Activated T-helper 1 cell treated with anti-CD3 and anti-CD28 coated beads, Interleukin-12 subunit alpha, Interleukin-12 subunit beta, Interleukin-2, Interleukin-4 antibody, amounts not matched to agents 30 ng/mL and 10 ng/mL and 1 ng/mL, durations not matched to agents 14 hours and 24 hours and 36 hours (primary cell): Measurements from ENCODE around the gene CT45A7. TPM values are rescaled to one million over a fixed set of nuclear protein-coding genes. Genes with fewer than 3 reads are reported as not detected.
"Not testable (repeated sequence)": the region's sequence is repeated elsewhere in the genome, so short reads cannot be mapped to it uniquely, and the experiment has no call there.

Source experiments
- DNase-seq: peaks from one replicate; pipeline ENCODE4 v3.0.0; 2021; ENCODE audit warnings: low spot score
- H3K27ac Mint-ChIP-seq: one replicate; pipeline ENCODE4 v1.8.0; 2021; ENCODE audit warnings: mild to moderate bottlenecking, mixed read lengths
- H3K27me3 Mint-ChIP-seq: one replicate; pipeline ENCODE4 v1.8.0; 2022; ENCODE audit warnings: mild to moderate bottlenecking, moderate library complexity, mixed read lengths; ENCODE audit not compliant: insufficient read depth
- H3K36me3 Mint-ChIP-seq: one replicate; pipeline ENCODE4 v1.8.0; 2021; ENCODE audit warnings: low read depth, mixed read lengths
- H3K4me1 Mint-ChIP-seq: one replicate; pipeline ENCODE4 v1.8.0; 2021; ENCODE audit warnings: low read depth, mixed read lengths
- H3K4me3 Mint-ChIP-seq: one replicate; pipeline ENCODE4 v1.8.0; 2021; ENCODE audit warnings: mild to moderate bottlenecking, moderate library complexity, mixed read lengths
- H3K9me3 Mint-ChIP-seq: one replicate; pipeline ENCODE4 v1.8.0; 2021; ENCODE audit warnings: mixed read lengths
- intact Hi-C: fragments of 100-400 bp; cut with micrococcal nuclease; formaldehyde crosslinking; loops from one replicate; pipeline ENCODE4 v1.15.1; 2024
- total RNA-seq: library from RNA; stranded (reverse); gene quantifications from 2 replicates; pipeline ENCODE4 v1.2.3, GENCODE V29; 2022

The CT45A7 gene
- not detected in 2 replicates for total RNA-seq

- H3K27me3 Mint-ChIP-seq, DNase-seq, H3K4me1 Mint-ChIP-seq, H3K4me3 Mint-ChIP-seq, H3K36me3 Mint-ChIP-seq, intact Hi-C loops, H3K27ac Mint-ChIP-seq, H3K9me3 Mint-ChIP-seq: not testable (repeated sequence)
Measured at GRCh38 chrX:135837180-135837579, at the start of gene CT45A7. TSS of gene CT45A7 (minus strand) at chrX:135837280. CDS start at chrX:135833533, 3,747 bp downstream.

GRCh38 chrX:135882741-135883140, 45.7 kb upstream of the CT45A7 start:
- H3K4me3 Mint-ChIP-seq, H3K27ac Mint-ChIP-seq, intact Hi-C loops, DNase-seq, H3K4me1 Mint-ChIP-seq, H3K27me3 Mint-ChIP-seq, H3K9me3 Mint-ChIP-seq, H3K36me3 Mint-ChIP-seq: not testable (repeated sequence)

GRCh38 chrX:135871712-135872111, 34.6 kb upstream of the CT45A7 start, which contains the start of gene CT45A9:
TSS of gene CT45A9 (minus strand) at chrX:135871812. CDS start at chrX:135868061, 3,751 bp downstream.
- H3K36me3 Mint-ChIP-seq, H3K9me3 Mint-ChIP-seq, H3K4me1 Mint-ChIP-seq, H3K27ac Mint-ChIP-seq, H3K27me3 Mint-ChIP-seq, DNase-seq, intact Hi-C loops, H3K4me3 Mint-ChIP-seq: not testable (repeated sequence)

GRCh38 chrX:135854438-135854837, 17.4 kb upstream of the CT45A7 start, which contains the start of gene CT45A8:
TSS of gene CT45A8 (minus strand) at chrX:135854538. CDS start at chrX:135850783, 3,755 bp downstream.
- DNase-seq, H3K9me3 Mint-ChIP-seq, H3K27me3 Mint-ChIP-seq, H3K36me3 Mint-ChIP-seq, H3K27ac Mint-ChIP-seq, H3K4me1 Mint-ChIP-seq, intact Hi-C loops, H3K4me3 Mint-ChIP-seq: not testable (repeated sequence)

- intact Hi-C loops, DNase-seq, H3K27me3 Mint-ChIP-seq, H3K27ac Mint-ChIP-seq, H3K9me3 Mint-ChIP-seq, H3K4me3 Mint-ChIP-seq, H3K36me3 Mint-ChIP-seq, H3K4me1 Mint-ChIP-seq: not testable (repeated sequence)
Measured at GRCh38 chrX:135819912-135820311, 17.2 kb downstream of the CT45A7 start, which contains the start of gene CT45A2. TSS of gene CT45A2 (minus strand) at chrX:135820012. CDS start at chrX:135816265, 3,747 bp downstream.

GRCh38 chrX:135802687-135803086, 34.4 kb downstream of the CT45A7 start, which contains the start of gene CT45A6:
TSS of gene CT45A6 (minus strand) at chrX:135802787. CDS start at chrX:135798993, 3,794 bp downstream.
- H3K27me3 Mint-ChIP-seq, DNase-seq, H3K4me3 Mint-ChIP-seq, H3K9me3 Mint-ChIP-seq, H3K36me3 Mint-ChIP-seq, intact Hi-C loops, H3K27ac Mint-ChIP-seq, H3K4me1 Mint-ChIP-seq: not testable (repeated sequence)

- H3K4me1 Mint-ChIP-seq, DNase-seq, H3K9me3 Mint-ChIP-seq, intact Hi-C loops, H3K4me3 Mint-ChIP-seq, H3K27me3 Mint-ChIP-seq, H3K36me3 Mint-ChIP-seq, H3K27ac Mint-ChIP-seq: not testable (repeated sequence)
Measured at GRCh38 chrX:135785403-135785802, 51.7 kb downstream of the CT45A7 start, which contains the start of gene CT45A5. TSS of gene CT45A5 (minus strand) at chrX:135785503. CDS start at chrX:135781729, 3,774 bp downstream.

Other genes with a start within 250 kb of the CT45A7 start
- not detected in 2 replicates for gene CT45A1, start 123.6 kb downstream of the CT45A7 start, total RNA-seq
- gene CT45A3, start 69.1 kb downstream of the CT45A7 start, total RNA-seq: not detected in 2 replicates
- gene CT45A5, start 51.8 kb downstream of the CT45A7 start, total RNA-seq: not detected in 2 replicates
- not detected in 2 replicates for gene CT45A6, start 34.5 kb downstream of the CT45A7 start, total RNA-seq
- not detected in 2 replicates for gene CT45A2, start 17.3 kb downstream of the CT45A7 start, total RNA-seq
- gene CT45A8, start 17.3 kb upstream of the CT45A7 start, total RNA-seq: not detected in 2 replicates
- not detected in 2 replicates for gene CT45A9, start 34.5 kb upstream of the CT45A7 start, total RNA-seq
- not detected in 2 replicates for gene CT45A10, start 56.2 kb upstream of the CT45A7 start, total RNA-seq
- gene SAGE1, start 56.4 kb upstream of the CT45A7 start, total RNA-seq: not detected in 2 replicates
- 25.2 and 26.4 TPM in 2 replicates for gene MMGT1, start 136.7 kb upstream of the CT45A7 start, total RNA-seq
- gene SLC9A6, start 148.2 kb upstream of the CT45A7 start, total RNA-seq: 12.7 and 13.4 TPM in 2 replicates